Gastroesophageal sphincter (tissue), 3 donors: ENCODE results near the gene GUCA1A.

Experiments
- CTCF ChIP-seq, 4 experiments: fragments of 200-600 bp in 2 of 4; fragments of 450-650 bp in 2 of 4; sonication (generic) in 1 of 4; IDR thresholded peaks; one replicate each; pipeline ENCODE4 v1.5.1; 2017 to 2019; ENCODE audit warnings: antibody characterized with exemption in 4 of 4, mild to moderate bottlenecking in 2 of 4, moderate library complexity in 2 of 4
- EP300 ChIP-seq: sonication (generic); formaldehyde crosslinking; IDR thresholded peaks from one replicate; pipeline ENCODE4 v1.6.1; 2017; ENCODE audit warnings: antibody characterized with exemption, mild to moderate bottlenecking
- POLR2A ChIP-seq, 2 donors: fragments of 450-650 bp; IDR thresholded peaks; one replicate each; pipeline ENCODE4 v1.6.1; 2017; ENCODE audit warnings: antibody characterized with exemption in 2 of 2, mild to moderate bottlenecking in 2 of 2, moderate library complexity in 1 of 2
- POLR2AphosphoS5 ChIP-seq: sonication (generic); formaldehyde crosslinking; IDR thresholded peaks from one replicate; pipeline ENCODE4 v1.6.1; 2017; ENCODE audit warnings: antibody characterized with exemption

GRCh38 chr6:42159431-42160024 lies 13.6 kb upstream of the GUCA1A start:
- TF ChIP-seq CTCF (IDR thresholded peaks at IDR 0.05) (no peak), POLR2A (IDR thresholded peaks at IDR 0.05) (no peak), EP300 (no peak), POLR2AphosphoS5 (no peak)
